Measurements from ENCODE around the gene KBTBD13. TPM values are rescaled to one million over a fixed set of nuclear protein-coding genes. Genes with fewer than 3 reads are reported as not detected.

Gene KBTBD13
- total and polyA plus RNA-seq, 4 donors: 0.04 to 0.23 (median 0.18) TPM

GRCh38 chr15:65085207-65085753 lies 8.7 kb downstream of the KBTBD13 start:
- H3K4me1 ChIP-seq (ENCODE audit: control insufficient read depth in 5 of 5, insufficient read depth in 5 of 5, low read length in 5 of 5): peaks cover 3 to 100% (median 88%) of the 10 kb centered on the region in 5 donors
- WGBS, 2 donors: 65 to 79% methylated on average over 8 of the region's 8 CpGs

DNA sequence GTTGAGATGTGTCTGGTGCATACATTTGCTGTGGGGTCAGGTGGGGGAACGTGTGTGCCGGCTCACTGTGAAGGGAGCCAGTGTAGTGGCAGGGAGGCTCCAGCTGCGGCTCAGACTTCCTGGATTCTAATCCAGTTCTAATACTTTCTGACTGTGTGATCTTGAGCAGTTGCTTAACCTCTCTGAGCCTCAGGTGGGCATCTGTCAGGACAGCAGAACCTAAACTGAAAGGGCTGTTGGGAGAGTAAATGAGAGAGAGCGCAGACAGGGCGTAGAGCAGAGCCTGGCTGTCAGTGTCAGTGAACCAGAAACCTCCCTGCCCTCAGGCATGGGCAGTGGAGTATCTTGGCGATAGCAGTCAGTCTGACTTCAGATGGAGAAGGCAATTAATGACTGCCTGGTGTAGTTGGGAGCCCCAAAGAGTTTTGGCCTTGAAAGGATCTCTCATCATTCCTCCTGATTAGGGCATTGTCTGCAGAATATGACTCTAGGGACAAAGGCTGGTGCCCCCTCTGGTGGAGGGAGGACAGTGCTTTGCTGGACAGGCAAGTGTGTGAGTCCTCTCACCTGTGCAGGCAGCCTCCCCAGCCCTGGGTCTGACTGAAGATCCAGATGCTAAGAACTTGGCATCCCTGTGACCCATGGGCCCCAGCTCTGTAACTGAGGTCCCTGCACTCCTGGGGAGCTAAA lies 9.6 kb downstream of the KBTBD13 start:
- H3K4me1 ChIP-seq (ENCODE audit: control insufficient read depth in 5 of 5, insufficient read depth in 5 of 5, low read length in 5 of 5): peaks cover 3 to 100% (median 81%) of the 10 kb centered on the region in 5 donors
- WGBS, 2 donors: 84 to 89% methylated on average over 6 of the region's 6 CpGs
- DNase-seq (no peak), ATAC-seq (ENCODE audit: insufficient read depth, low FRiP score) (no peak)
- no peaks in the 10 kb centered on the region for H3K36me3 ChIP-seq (ENCODE audit: control insufficient read depth in 4 of 4, insufficient read depth in 4 of 4, low read length in 4 of 4)
- no peaks in the 10 kb centered on the region for H3K9me3 ChIP-seq (ENCODE audit: control insufficient read depth in 4 of 4, insufficient read depth in 3 of 4, low read length in 3 of 4)
- H3K9ac ChIP-seq (ENCODE audit: insufficient read depth in 1 of 2, low read length in 2 of 2): no peak overlapping the region
- no peaks in the 10 kb centered on the region for H3K27me3 ChIP-seq (ENCODE audit: control insufficient read depth in 3 of 3, insufficient read depth in 3 of 3, low read length in 2 of 3)
- TF ChIP-seq, protein P1, sequence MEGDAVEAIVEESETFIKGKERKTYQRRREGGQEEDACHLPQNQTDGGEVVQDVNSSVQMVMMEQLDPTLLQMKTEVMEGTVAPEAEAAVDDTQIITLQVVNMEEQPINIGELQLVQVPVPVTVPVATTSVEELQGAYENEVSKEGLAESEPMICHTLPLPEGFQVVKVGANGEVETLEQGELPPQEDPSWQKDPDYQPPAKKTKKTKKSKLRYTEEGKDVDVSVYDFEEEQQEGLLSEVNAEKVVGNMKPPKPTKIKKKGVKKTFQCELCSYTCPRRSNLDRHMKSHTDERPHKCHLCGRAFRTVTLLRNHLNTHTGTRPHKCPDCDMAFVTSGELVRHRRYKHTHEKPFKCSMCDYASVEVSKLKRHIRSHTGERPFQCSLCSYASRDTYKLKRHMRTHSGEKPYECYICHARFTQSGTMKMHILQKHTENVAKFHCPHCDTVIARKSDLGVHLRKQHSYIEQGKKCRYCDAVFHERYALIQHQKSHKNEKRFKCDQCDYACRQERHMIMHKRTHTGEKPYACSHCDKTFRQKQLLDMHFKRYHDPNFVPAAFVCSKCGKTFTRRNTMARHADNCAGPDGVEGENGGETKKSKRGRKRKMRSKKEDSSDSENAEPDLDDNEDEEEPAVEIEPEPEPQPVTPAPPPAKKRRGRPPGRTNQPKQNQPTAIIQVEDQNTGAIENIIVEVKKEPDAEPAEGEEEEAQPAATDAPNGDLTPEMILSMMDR (IDR thresholded peaks at IDR 0.05; ENCODE audit: control extremely low read depth, extremely low read depth): no peak
- no peak overlapping the region for H3K4me3 ChIP-seq
- H3K27ac ChIP-seq (ENCODE audit: low read depth in 1 of 2, low read length in 1 of 2): peak overlapping the region in 1 of 2 donors; percentile 43

More at GRCh38 chr15:65085207-65085753, 8.7 kb downstream of the KBTBD13 start:
- DNase-seq (peak in 1 of 3 donors; percentile 40), ATAC-seq (ENCODE audit: insufficient read depth, low FRiP score) (no peak)
- H3K4me3 ChIP-seq: no peak overlapping the region
- peak overlapping the region in 1 of 2 donors; percentile 71 for H3K27ac ChIP-seq (ENCODE audit: low read depth in 1 of 2, low read length in 1 of 2)
- H3K9ac ChIP-seq (ENCODE audit: insufficient read depth in 1 of 2, low read length in 2 of 2): peak overlapping the region in 1 of 2 donors; percentile 0
- H3K36me3 ChIP-seq (ENCODE audit: control insufficient read depth in 4 of 4, insufficient read depth in 4 of 4, low read length in 4 of 4): no peaks in the 10 kb centered on the region
- TF ChIP-seq, protein P1 (IDR thresholded peaks at IDR 0.05; ENCODE audit: control extremely low read depth, extremely low read depth): no peak
- H3K9me3 ChIP-seq (ENCODE audit: control insufficient read depth in 4 of 4, insufficient read depth in 3 of 4, low read length in 3 of 4): no peaks in the 10 kb centered on the region
- no peaks in the 10 kb centered on the region for H3K27me3 ChIP-seq (ENCODE audit: control insufficient read depth in 3 of 3, insufficient read depth in 3 of 3, low read length in 2 of 3)

- peaks cover 3 to 100% (median 75%) of the 10 kb centered on the region in 5 donors for H3K4me1 ChIP-seq (ENCODE audit: control insufficient read depth in 5 of 5, insufficient read depth in 5 of 5, low read length in 5 of 5)
- H3K9ac ChIP-seq (ENCODE audit: insufficient read depth in 1 of 2, low read length in 2 of 2): no peak overlapping the region
- H3K9me3 ChIP-seq (ENCODE audit: control insufficient read depth in 4 of 4, insufficient read depth in 3 of 4, low read length in 3 of 4): no peaks in the 10 kb centered on the region
- TF ChIP-seq, protein P1 (IDR thresholded peaks at IDR 0.05; ENCODE audit: control extremely low read depth, extremely low read depth): no peak
- DNase-seq: no peak
- H3K36me3 ChIP-seq (ENCODE audit: control insufficient read depth in 4 of 4, insufficient read depth in 4 of 4, low read length in 4 of 4): no peaks in the 10 kb centered on the region
- no peaks in the 10 kb centered on the region for H3K27me3 ChIP-seq (ENCODE audit: control insufficient read depth in 3 of 3, insufficient read depth in 3 of 3, low read length in 2 of 3)
- WGBS, 2 donors: 66 to 79% methylated on average over 6 of the region's 6 CpGs
- H3K4me3 ChIP-seq: no peak overlapping the region
- H3K27ac ChIP-seq (ENCODE audit: low read depth in 1 of 2, low read length in 1 of 2): peak overlapping the region; percentile 82 to 83
- ATAC-seq (ENCODE audit: insufficient read depth, low FRiP score): no peak
Measured at GRCh38 chr15:65086680-65087111, 10.2 kb downstream of the KBTBD13 start.

Measured in lung (tissue), 12 donors.